ENCODE results near the gene ATG7.

GRCh38 chr3:11285471-11285870 is 13.3 kb downstream of the ATG7 start:
- TF ChIP-seq POLR2A (IDR thresholded peaks at IDR 0.05) (no peak), CTCF (IDR thresholded peaks at IDR 0.05) (no peak)
